HEK293T (cell line): ENCODE measurements around the gene CCDC149.

Experiments used
- BHLHE40 ChIP-seq: fragments of 450-650 bp; IDR thresholded peaks from 2 replicates; pipeline ENCODE4 v1.6.1; 2016; ENCODE audit warnings: mild to moderate bottlenecking, moderate library complexity, borderline replicate concordance
- CTBP1 ChIP-seq: fragments of 450-650 bp; IDR thresholded peaks from 2 replicates; pipeline ENCODE4 v1.6.1; 2016; ENCODE audit warnings: borderline replicate concordance
- SP1 ChIP-seq: fragments of 450-650 bp; IDR thresholded peaks from 2 replicates; pipeline ENCODE4 v1.6.1; 2017
- SUZ12 ChIP-seq: fragments of 450-650 bp; IDR thresholded peaks from 2 replicates; pipeline ENCODE4 v1.6.1; 2016; ENCODE audit warnings: mild to moderate bottlenecking

GRCh38 chr4:24849756-24850155 is 63.1 kb downstream of the CCDC149 start:
- no peak for TF ChIP-seq SUZ12
- no peak for TF ChIP-seq SP1
- no peak for TF ChIP-seq CTBP1
- no peak for TF ChIP-seq BHLHE40
